Measurements from ENCODE around the gene SEMA3E.

DNA sequence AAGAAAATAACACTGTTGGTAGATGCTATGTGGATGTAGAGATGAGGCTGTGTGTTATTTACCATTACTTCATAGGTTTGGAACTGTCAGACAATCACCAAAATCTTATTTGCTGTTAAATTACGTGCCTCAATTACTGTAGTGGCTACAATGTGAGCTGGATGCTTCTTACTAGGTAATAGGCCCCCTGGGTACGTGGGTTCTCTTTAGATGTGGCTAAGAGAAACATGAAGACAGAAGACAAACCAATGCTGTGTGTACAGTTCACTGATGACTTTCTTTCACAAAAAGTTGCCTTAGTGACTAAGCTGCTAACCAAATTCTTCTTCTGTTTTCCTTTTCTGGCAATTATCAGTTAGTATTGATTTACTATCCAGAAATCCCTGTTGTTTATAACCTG is 144.6 kb downstream of the SEMA3E start:
- no peak for TF ChIP-seq CTCF (IDR thresholded peaks at IDR 0.05)
- TF ChIP-seq NR3C1 (CRISPR knock-in tag; conservative IDR thresholded peaks at IDR 0.05; ENCODE audit: low read depth): no peak
- TF ChIP-seq SMAD3 (CRISPR knock-in tag; IDR thresholded peaks at IDR 0.05; ENCODE audit: borderline replicate concordance): no peak
- TF ChIP-seq ZNF263 (CRISPR knock-in tag; IDR thresholded peaks at IDR 0.05; ENCODE audit: low read depth): no peak
- TF ChIP-seq ETV6 (CRISPR knock-in tag; IDR thresholded peaks at IDR 0.05): no peak
